ENCODE results near the gene KRT2. TPM values are rescaled to one million over a fixed set of nuclear protein-coding genes. Genes with fewer than 3 reads are reported as not detected.

The KRT2 gene
- total and polyA plus RNA-seq, 2 of the 8 experiments (the other 6 are each of a cell fraction or from before 2014, with no cell fraction given) = not detected

GRCh38 chr12:52681526-52682380, 29.7 kb upstream of the KRT2 start (continued):
- TF ChIP-seq SRF (IDR thresholded peaks at IDR 0.05; ENCODE audit: low read depth, low read length) (no peak), FOSL1 (IDR thresholded peaks at IDR 0.05; ENCODE audit: insufficient read depth, low read depth, low read length) (no peak), USF2 (IDR thresholded peaks at IDR 0.05; ENCODE audit: low read length) (no peak), ASH2L (IDR thresholded peaks at IDR 0.05; ENCODE audit: low read length) (no peak), RNF2 (IDR thresholded peaks at IDR 0.05; ENCODE audit: borderline replicate concordance, low read depth, low read length, missing control alignments, poor library complexity, severe bottlenecking) (no peak), TEAD4 (IDR thresholded peaks at IDR 0.05; ENCODE audit: low read depth, low read length) (no peak)
